B cell (primary cell): Measurements from ENCODE around the gene C15orf62. TPM values are rescaled to one million over a fixed set of nuclear protein-coding genes. Genes with fewer than 3 reads are reported as not detected.

Experiments used
- ATAC-seq: fragments of 200-7000 bp; cut with Tn5 transposase; one replicate; pipeline ENCODE4 v1.10.0; 2021; ENCODE audit warnings: low read depth, mild to moderate bottlenecking, moderate number of reproducible peaks, moderate library complexity
- CTCF ChIA-PET: fragments of 350-600 bp; sonication (Branson Sonifier 250); formaldehyde crosslinking; loops from one replicate; lab custom pipeline; 2021; ENCODE audit warnings: antibody characterized with exemption, inconsistent platforms; lab: Charles Lee
- POLR2A ChIA-PET: fragments of 350-600 bp; sonication (Branson Sonifier 250); formaldehyde crosslinking; loops from one replicate; lab custom pipeline; 2021; ENCODE audit warnings: antibody characterized with exemption; lab: Charles Lee
- DNase-seq: peaks from one replicate; pipeline ENCODE4 v3.0.0; 2013
- H2AFZ ChIP-seq: 2 replicates; pipeline ENCODE4 v1.6.1; 2012; ENCODE audit warnings: mild to moderate bottlenecking, low read depth, low read length; ENCODE audit not compliant: insufficient read depth, poor library complexity, severe bottlenecking
- H3K27ac ChIP-seq, 2 donors: 1 replicate in 1 of 2; 2 replicates in 1 of 2; pipeline ENCODE4 v1.5.1; 2012 to 2013; ENCODE audit warnings: low read length in 2 of 2, mild to moderate bottlenecking in 2 of 2, moderate library complexity in 1 of 2
- H3K27me3 ChIP-seq, 4 experiments: fragments of 200-600 bp in 1 of 4; sonication (generic) in 1 of 4; replicated peaks in 1 of 4; 1 replicate in 2 of 4; 2 replicates in 2 of 4; pipeline versions ENCODE4 v1.6.1 to v1.7.0; 2013 to 2016; ENCODE audit warnings: low read length in 3 of 4, mild to moderate bottlenecking in 2 of 4, mixed read lengths in 1 of 4, moderate library complexity in 1 of 4; ENCODE audit not compliant: insufficient read depth in 4 of 4, control insufficient read depth in 3 of 4; ENCODE audit errors: control extremely low read depth in 1 of 4
- H3K36me3 ChIP-seq, 2 experiments: replicated peaks in 1 of 2; 1 replicate in 1 of 2; 2 replicates in 1 of 2; pipeline versions ENCODE4 v1.6.1 to v1.7.1; 2013; ENCODE audit warnings: low read length in 1 of 2; ENCODE audit not compliant: insufficient read depth in 2 of 2, control insufficient read depth in 1 of 2; ENCODE audit errors: control extremely low read depth in 1 of 2, extremely low read depth in 1 of 2
- H3K4me1 ChIP-seq, 2 donors: fragments of 200-600 bp in 1 of 2; sonication (generic) in 1 of 2; 1 replicate in 1 of 2; 2 replicates in 1 of 2; pipeline versions ENCODE4 v1.5.1 to v1.6.1; 2013 to 2017; ENCODE audit warnings: low read length in 2 of 2; ENCODE audit not compliant: control insufficient read depth in 2 of 2, insufficient read depth in 2 of 2
- H3K4me2 ChIP-seq: replicated peaks from 2 replicates; pipeline ENCODE3; 2012; ENCODE audit warnings: mild to moderate bottlenecking, low read depth, low read length; ENCODE audit not compliant: poor library complexity, severe bottlenecking
- H3K4me3 ChIP-seq, 5 experiments: fragments of 200-600 bp in 1 of 5; sonication (generic) in 1 of 5; 1 replicate in 3 of 5; 2 replicates in 2 of 5; pipeline versions ENCODE4 v1.5.1 to v1.7.0; 2011 to 2016; ENCODE audit warnings: low read length in 4 of 5, mild to moderate bottlenecking in 4 of 5, low read depth in 2 of 5, control low read depth in 1 of 5, moderate library complexity in 1 of 5; ENCODE audit not compliant: insufficient read depth in 1 of 5; ENCODE audit errors: control extremely low read depth in 1 of 5, extremely low read depth in 1 of 5
- H3K79me2 ChIP-seq: fragments of 200-600 bp; sonication (generic); one replicate; pipeline ENCODE4 v1.6.0; 2016; ENCODE audit warnings: low read length; ENCODE audit not compliant: control insufficient read depth, insufficient read depth
- H3K9ac ChIP-seq: fragments of 200-600 bp; sonication (generic); 2 replicates; pipeline ENCODE4 v1.6.1; 2017; ENCODE audit warnings: mild to moderate bottlenecking, low read length, moderate library complexity
- H3K9me3 ChIP-seq, 3 donors: one replicate each; pipeline versions ENCODE4 v1.6.1 to v1.7.1; 2013; ENCODE audit warnings: low read length in 2 of 3; ENCODE audit not compliant: control insufficient read depth in 2 of 3, insufficient read depth in 1 of 3; ENCODE audit errors: control extremely low read depth in 1 of 3
- H4K20me1 ChIP-seq: 2 replicates; pipeline ENCODE4 v1.6.0; 2012; ENCODE audit warnings: mild to moderate bottlenecking, low read length; ENCODE audit not compliant: insufficient read depth, control insufficient read depth, poor library complexity, severe bottlenecking
- H3K27ac Mint-ChIP-seq: one replicate; pipeline ENCODE4 v1.8.0; 2021; ENCODE audit warnings: mixed read lengths
- H3K27me3 Mint-ChIP-seq: one replicate; pipeline ENCODE4 v1.8.0; 2021; ENCODE audit warnings: mixed read lengths
- H3K4me1 Mint-ChIP-seq: one replicate; pipeline ENCODE4 v1.8.0; 2021; ENCODE audit warnings: mixed read lengths
- H3K4me3 Mint-ChIP-seq: one replicate; pipeline ENCODE4 v1.8.0; 2021; ENCODE audit warnings: mixed read lengths
- H3K9me3 Mint-ChIP-seq: one replicate; pipeline ENCODE4 v1.8.0; 2022; ENCODE audit warnings: mixed read lengths; ENCODE audit not compliant: insufficient read depth
- CTCF ChIP-seq: fragments of 200-600 bp; IDR thresholded peaks from one replicate; pipeline ENCODE4 v1.8.0; 2022; ENCODE audit warnings: antibody characterized with exemption, mild to moderate bottlenecking
- EZH2 ChIP-seq: IDR thresholded peaks from 2 replicates; pipeline ENCODE4 v1.6.1; 2012; ENCODE audit warnings: borderline replicate concordance, low read depth, mild to moderate bottlenecking, moderate library complexity, low read length; ENCODE audit not compliant: insufficient read depth, poor library complexity, severe bottlenecking
- WGBS: methylation state at CpG from one replicate; pipeline ENCODE4 v1.1.5; 2013; ENCODE audit warnings: missing lambda C conversion rate; ENCODE audit not compliant: insufficient coverage; 5-methylcytosine and 5-hydroxymethylcytosine counted together
- intact Hi-C: fragments of 100-400 bp; cut with micrococcal nuclease; formaldehyde crosslinking; loops from one replicate; pipeline ENCODE4 v1.10.0; 2022
- polyA plus RNA-seq: library from polyadenylated mRNA; depleted of rRNA; stranded (reverse); fragments of >200 nt; gene quantifications from 2 replicates; pipeline ENCODE4 v1.2.3, GENCODE V29; 2012
- total RNA-seq, 2 donors: library from RNA; stranded (reverse); fragments of 120-200 nt in 1 of 2; gene quantifications; 1 replicate in 1 of 2; 2 replicates in 1 of 2; pipeline versions ENCODE4 v1.2.3 to v1.2.4, GENCODE V29; 2013 to 2022

Gene C15orf62
- total and polyA plus RNA-seq, 2 donors (not counting 1 experiment from before 2014, with no cell fraction given) = 0.30 to 9.5 TPM

GRCh38 chr15:40782609-40783227 lies 12.9 kb downstream of the C15orf62 start:
- ChIA-PET CTCF (interaction anchor here (0.5 to 8.1 kb wide), 51 partner anchors 8 to 402 kb away, joined by 3 to 177 read pairs (median 5); partner anchors contain the start of genes C15orf62, CCDC32, GCHFR and RAD51), POLR2A (interaction anchor here (0.6 to 1.2 kb wide), 5 partner anchors 18 to 229 kb away, joined by 3 to 4 read pairs (median 3); partner anchors contain the start of genes GCHFR and RAD51)
- WGBS = 67% methylated on average over 4 of the region's 8 CpGs
- ATAC-seq (peak; percentile 98), DNase-seq (peak; percentile 84)
- H2AFZ ChIP-seq = no peak overlapping the region
- no peak overlapping the region for H3K4me3 Mint-ChIP-seq
- no peak overlapping the region for H3K9ac ChIP-seq
- H3K27me3 Mint-ChIP-seq = no peaks in the 10 kb centered on the region
- no peaks in the 10 kb centered on the region for H3K9me3 ChIP-seq
- peaks cover 28% of the 10 kb centered on the region for H4K20me1 ChIP-seq
- H3K4me1 ChIP-seq = peaks cover 7 to 8% of the 10 kb centered on the region in 2 donors
- H3K4me2 ChIP-seq = no peak overlapping the region
- peak overlapping the region; percentile 43 for H3K27ac Mint-ChIP-seq
- peaks cover 0 to 23% of the 10 kb centered on the region in 2 experiments for H3K36me3 ChIP-seq
- TF ChIP-seq EZH2 (no peak), CTCF (peak; percentile 90)
- no peak overlapping the region for H3K4me3 ChIP-seq
- intact Hi-C loops = loop anchor here (1.0 to 2.0 kb wide), 6 partner anchors 13 to 263 kb away; partner anchors contain the start of genes C15orf62 and RMDN3
- H3K4me1 Mint-ChIP-seq = peaks cover 16% of the 10 kb centered on the region
- no peaks in the 10 kb centered on the region for H3K27me3 ChIP-seq
- H3K9me3 Mint-ChIP-seq = no peaks in the 10 kb centered on the region
- H3K79me2 ChIP-seq = peaks cover 43% of the 10 kb centered on the region
- H3K27ac ChIP-seq = no peak overlapping the region

GRCh38 chr15:40785164-40785563 lies 15.4 kb downstream of the C15orf62 start:
- Mint-ChIP-seq H3K27me3 (no peaks in the 10 kb centered on the region), H3K4me3 (no peak overlapping the region), H3K4me1 (peaks cover 19% of the 10 kb centered on the region), H3K9me3 (no peaks in the 10 kb centered on the region), H3K27ac (no peak overlapping the region)
- peaks cover 33% of the 10 kb centered on the region for H4K20me1 ChIP-seq
- DNase-seq = no peak
- no peaks in the 10 kb centered on the region for H3K9me3 ChIP-seq
- TF ChIP-seq EZH2 (no peak), CTCF (no peak)
- ChIA-PET CTCF (interaction anchor here (0.9 to 7.1 kb wide), 11 partner anchors 12 to 266 kb away, joined by 3 to 99 read pairs (median 8); partner anchors contain the start of genes C15orf62, GCHFR and VPS18), POLR2A (no interaction called here)
- H3K4me2 ChIP-seq = no peak overlapping the region
- intact Hi-C loops = no loop called here
- H3K4me1 ChIP-seq = peaks cover 8 to 11% of the 10 kb centered on the region in 2 donors
- peaks cover 0 to 3% of the 10 kb centered on the region in 2 experiments for H3K36me3 ChIP-seq
- no peak overlapping the region for H2AFZ ChIP-seq
- WGBS = 100% methylated on average over 2 of the region's 3 CpGs
- peaks cover 49% of the 10 kb centered on the region for H3K79me2 ChIP-seq
- no peak overlapping the region for H3K4me3 ChIP-seq
- no peak overlapping the region for H3K9ac ChIP-seq
- H3K27me3 ChIP-seq = no peaks in the 10 kb centered on the region
- no peak for ATAC-seq
- H3K27ac ChIP-seq = no peak overlapping the region
